GM10847 (cell line): ENCODE measurements around the gene EPHA3.

Experiments
- POLR2A ChIP-seq: IDR thresholded peaks from 2 replicates; pipeline ENCODE4 v1.6.1; 2011; ENCODE audit not compliant: insufficient read length; ENCODE audit errors: extremely low read depth

Gene EPHA3

GRCh38 chr3:89452066-89452465 is 344.6 kb downstream of the EPHA3 start:
- no peak for TF ChIP-seq POLR2A

GRCh38 chr3:89455240-89455639 is 347.8 kb downstream of the EPHA3 start:
- no peak for TF ChIP-seq POLR2A

GRCh38 chr3:89467898-89468363 is 360.5 kb downstream of the EPHA3 start:
- no peak for TF ChIP-seq POLR2A

GRCh38 chr3:89472101-89472500 is 364.7 kb downstream of the EPHA3 start:
- no peak for TF ChIP-seq POLR2A

GRCh38 chr3:89474333-89475130 is 367.1 kb downstream of the EPHA3 start:
- no peak for TF ChIP-seq POLR2A

GRCh38 chr3:89488800-89489580 is 381.6 kb downstream of the EPHA3 start:
- TF ChIP-seq POLR2A: no peak

GRCh38 chr3:89490129-89490528 is 382.7 kb downstream of the EPHA3 start:
- TF ChIP-seq POLR2A: no peak

GRCh38 chr3:89494734-89495133 is 387.3 kb downstream of the EPHA3 start:
- TF ChIP-seq POLR2A: no peak

GRCh38 chr3:89503891-89504391 is 396.5 kb downstream of the EPHA3 start:
- TF ChIP-seq POLR2A: no peak

- TF ChIP-seq POLR2A: no peak
These were observed 397.0 kb downstream of the EPHA3 start for GRCh38 chr3:89504432-89504831.

GRCh38 chr3:89506462-89507103 is 399.2 kb downstream of the EPHA3 start:
- TF ChIP-seq POLR2A: no peak

GRCh38 chr3:89521328-89521727 is 413.9 kb downstream of the EPHA3 start:
- no peak for TF ChIP-seq POLR2A

- TF ChIP-seq POLR2A: no peak
These were observed 414.7 kb downstream of the EPHA3 start for GRCh38 chr3:89522155-89522554.

- TF ChIP-seq POLR2A: no peak
These were observed 418.2 kb downstream of the EPHA3 start for GRCh38 chr3:89525609-89526008.

- no peak for TF ChIP-seq POLR2A
These were observed 420.4 kb downstream of the EPHA3 start for GRCh38 chr3:89527736-89528305.
